NOMO-1 treated with dmso at 0.1 percent for 144 hours (cell line): ENCODE results near the gene KIF16B.
"Not testable (repeated sequence)": the region's sequence is repeated elsewhere in the genome, so short reads cannot be mapped to it uniquely, and the experiment has no call there.

Experiments
- DNase-seq: peaks from one replicate; lab custom pipeline; 2025; ENCODE audit not compliant: unreplicated experiment; lab: John Stamatoyannopoulos, UW

Gene KIF16B

DNA sequence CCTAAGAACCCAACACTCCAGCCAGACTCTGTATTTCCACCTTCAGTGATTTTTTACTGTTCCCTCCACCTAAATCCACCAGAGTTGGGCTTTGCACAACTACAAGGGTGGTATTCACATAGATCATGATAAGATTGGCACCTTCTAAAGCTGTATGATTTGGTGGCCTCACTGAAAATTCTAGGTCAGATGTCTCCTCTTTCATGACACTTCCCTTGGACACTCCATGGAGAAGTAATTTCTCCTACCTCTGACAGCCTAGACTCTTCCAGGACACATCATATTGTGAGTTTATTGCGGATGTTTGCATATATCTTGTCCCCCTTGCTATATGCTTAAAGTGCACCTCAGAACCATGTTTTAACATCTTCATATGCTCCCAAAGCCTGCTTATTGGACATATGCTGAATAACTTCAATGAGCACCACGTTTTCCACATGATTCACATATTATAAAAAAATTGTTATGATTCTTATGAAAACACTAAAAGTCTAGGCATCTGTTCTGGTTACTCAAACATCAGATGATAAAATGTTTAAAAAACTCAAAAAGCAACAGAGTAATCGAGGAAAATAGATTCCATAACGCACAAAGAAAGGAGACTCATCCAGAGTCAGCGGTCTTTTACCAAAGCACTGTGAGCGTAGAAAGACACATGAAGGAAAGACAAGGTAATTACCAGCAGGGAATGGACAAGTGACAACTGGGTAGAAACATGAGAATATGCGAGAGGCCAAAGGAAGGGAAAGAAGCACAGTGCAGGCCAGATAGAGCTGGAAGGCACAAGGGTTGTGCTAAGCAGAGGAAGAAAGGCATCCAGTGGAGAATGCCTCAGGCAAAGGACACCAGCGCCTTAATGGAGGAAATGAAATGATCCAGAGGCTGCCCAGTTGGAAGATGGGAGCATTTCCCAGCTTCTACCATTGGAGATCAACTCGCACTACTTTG lies 46.5 kb downstream of the KIF16B start:
- no peak for DNase-seq

DNA sequence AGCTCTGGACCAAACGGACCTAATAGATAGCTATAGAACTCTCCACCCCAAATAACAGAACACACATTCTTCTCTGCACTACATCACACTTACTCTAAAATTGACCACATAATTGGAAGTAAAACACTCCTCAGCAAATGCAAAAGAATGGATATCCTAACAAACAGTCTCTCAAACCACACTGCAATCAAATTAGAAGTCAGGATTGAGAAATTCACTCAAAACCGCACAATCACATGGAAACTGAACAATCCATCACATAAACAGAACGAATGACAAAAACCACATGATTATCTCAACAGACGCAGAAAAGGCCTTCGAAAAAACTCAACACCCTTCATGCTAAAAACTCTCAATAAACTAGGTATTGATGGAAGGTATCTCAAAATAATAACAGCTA lies 50.6 kb downstream of the KIF16B start:
- DNase-seq = peak; percentile 67

DNA sequence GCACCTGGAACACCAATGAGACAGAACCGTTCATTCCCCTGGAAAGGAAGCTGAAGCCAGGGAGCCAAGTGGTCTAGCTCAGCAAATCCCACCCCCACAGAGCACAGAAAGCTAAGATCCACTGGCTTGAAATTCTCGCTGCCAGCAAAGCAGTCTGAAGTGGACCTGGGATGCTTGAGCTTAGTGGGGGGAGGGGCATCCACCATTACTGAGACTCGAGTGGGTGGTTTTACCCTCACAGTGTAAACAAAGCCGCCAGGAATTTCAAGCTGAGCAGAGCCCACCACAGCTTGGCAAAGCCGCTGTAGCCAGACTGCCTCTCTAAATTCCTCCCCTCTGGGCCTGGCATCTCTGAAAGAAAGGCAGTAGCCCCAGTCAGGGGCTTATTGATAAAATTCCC lies 53.1 kb downstream of the KIF16B start:
- no peak for DNase-seq

DNA sequence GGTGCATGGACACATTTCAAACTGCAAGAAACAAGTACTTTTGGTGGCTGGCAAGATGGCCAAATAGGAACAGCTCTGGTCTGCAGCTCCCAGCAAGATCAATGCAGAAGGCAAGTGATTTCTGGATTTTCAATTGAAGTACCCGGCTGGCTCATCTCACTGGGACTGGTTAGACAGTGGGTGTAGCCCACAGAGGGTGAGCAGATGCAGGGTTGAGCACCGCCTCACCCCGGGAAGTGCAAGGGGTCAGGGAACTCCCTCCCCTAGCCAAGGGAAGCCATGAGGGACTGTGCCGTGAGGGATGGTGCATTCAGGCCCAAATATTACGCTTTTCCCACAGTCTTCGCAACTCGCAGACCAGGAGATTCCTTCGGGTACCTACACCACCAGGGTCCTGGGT lies 53.6 kb downstream of the KIF16B start:
- DNase-seq = not testable (repeated sequence)

DNA sequence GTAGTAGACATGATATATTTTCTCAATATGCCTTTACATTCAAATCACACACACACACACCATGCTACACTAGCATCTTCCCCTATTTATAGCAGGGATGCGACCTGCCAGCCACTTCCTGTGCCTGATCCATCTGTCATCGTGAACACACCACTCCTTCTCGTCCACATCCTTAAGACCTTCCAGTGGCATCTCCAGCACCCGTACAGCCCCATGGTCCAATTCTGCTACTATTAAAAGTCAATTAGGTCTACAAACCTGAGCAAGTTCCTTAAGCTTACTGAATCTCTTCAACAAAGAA lies 54.5 kb downstream of the KIF16B start:
- DNase-seq = no peak

DNA sequence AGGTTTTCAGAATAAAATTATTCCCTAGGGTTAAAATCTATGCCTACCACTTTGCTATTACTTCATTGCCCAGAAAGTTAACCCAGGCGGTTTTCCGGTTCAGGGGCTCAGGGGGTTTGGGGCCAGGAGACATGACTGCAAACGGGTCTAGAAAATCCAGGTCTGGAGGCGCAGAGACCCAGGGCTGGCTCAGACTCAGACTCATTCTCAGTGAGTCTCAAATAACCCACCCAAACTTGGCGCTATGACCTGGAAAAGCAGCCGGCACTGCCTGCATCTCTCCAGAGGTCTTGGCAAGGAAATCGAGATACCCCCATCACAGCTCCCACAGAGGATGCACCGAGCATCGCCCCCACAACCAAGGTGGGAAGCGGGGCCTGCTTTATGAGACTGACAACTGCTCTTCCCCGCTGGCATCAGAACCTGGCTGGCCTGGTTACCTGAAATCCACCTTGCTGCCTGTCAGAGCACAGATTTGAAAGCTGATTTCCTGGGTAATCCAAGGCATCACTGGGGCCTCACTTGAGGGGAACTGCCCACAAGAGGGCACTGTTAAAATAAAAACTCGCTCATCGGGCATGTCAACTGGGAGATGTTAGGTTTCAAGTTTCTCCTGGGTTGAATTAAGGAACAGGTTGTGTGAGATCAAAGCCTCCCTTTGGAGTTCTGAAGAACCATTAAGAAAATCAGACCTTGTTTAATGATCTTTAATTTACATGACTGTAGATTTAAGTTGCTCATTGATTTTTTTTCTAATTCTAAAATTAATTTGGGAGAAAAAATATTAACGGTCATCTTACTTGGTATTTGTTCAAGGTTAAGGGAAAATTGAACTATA lies 55.1 kb downstream of the KIF16B start:
- peak; percentile 23 for DNase-seq

DNA sequence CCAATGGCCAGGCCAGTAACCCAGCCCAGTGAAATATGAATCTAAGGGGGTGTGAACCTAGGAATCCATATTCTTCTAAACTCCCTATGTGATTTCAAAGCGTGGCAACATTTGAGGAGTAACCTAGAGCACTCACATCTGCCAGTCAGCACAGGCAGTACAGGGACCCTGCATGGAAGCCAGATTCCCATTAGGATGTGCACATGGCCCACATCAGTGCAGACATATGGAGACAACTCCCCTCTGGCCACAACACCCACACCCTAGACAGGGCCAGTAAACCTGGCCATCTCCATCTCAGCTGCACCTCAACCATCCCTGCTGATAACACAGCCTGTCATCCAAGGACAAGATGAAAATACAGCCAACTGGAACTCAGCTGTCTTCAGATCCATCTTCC lies 56.5 kb downstream of the KIF16B start:
- DNase-seq = no peak

DNA sequence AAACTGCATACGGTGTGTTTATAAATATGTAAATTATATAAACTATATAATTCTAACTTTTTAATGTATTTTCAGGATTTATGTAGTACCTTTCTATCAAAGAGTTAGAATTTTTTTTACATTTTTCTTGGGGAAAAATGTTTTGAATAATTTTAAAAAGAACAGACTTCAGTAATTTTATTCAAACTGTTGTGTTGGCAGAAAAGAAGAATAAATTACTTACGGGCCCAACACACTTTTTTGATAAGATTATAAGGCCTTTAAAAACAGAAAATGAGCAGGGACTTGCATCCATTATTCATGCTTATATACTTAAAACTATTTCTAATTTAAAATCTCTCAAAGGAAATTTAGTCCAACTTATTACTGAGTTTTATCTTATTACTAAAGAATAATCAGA lies 58.2 kb downstream of the KIF16B start:
- DNase-seq = no peak

DNA sequence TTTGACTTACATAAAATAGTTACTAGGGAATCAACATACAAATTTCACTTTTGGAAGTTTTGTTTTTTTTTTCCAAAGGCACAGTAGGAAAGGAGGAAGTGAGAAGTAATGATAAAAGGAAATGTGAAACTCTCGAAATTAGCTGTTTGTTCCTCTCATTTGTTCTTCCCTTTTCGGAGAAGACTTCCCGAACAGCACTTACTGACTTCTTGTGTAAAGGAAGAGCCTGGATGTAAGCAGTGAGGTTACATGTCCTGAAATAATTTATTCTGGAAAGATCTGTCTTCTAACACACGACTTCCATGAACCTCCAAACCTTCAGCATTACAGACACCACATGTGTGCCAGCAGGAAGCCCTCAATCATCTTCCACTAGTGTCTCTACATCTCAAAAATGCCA lies 59.1 kb downstream of the KIF16B start:
- no peak for DNase-seq

DNA sequence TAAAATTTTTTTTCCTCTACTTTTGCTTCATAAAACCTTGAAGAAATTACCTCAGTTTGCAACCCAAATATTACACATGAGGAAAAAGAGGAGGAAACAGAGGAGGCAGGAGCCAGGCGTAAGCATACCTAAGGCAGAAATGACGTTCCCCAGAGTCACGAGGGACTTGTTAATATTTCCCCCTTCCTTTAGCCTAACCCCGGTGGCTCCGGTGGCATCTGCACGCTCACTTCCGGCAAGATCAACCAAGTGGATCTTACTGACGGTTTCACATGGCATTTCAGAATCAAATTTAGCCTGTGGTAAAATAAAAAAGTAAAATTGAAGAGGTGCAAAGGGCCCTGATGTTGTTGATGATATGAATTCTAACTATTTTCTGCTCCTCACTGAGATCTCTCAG lies 67.4 kb downstream of the KIF16B start:
- no peak for DNase-seq

DNA sequence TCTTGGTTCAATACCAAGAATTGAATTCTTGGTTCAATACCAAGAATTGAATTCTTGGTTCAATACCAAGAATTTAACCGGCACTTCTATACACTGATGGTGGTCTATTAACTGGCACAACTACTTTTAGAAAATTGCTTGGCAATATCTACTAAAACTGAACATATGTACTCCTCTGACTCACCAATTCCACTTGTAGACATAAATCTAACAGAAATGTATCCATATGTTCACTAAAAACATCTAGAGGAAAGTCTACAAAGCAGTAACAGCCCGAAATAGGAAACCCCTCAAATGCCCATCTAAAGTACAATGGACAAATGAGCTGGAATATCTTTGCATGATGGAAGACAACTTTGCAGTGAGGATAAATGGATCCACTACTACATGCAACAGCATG lies 71.9 kb downstream of the KIF16B start:
- no peak for DNase-seq

DNA sequence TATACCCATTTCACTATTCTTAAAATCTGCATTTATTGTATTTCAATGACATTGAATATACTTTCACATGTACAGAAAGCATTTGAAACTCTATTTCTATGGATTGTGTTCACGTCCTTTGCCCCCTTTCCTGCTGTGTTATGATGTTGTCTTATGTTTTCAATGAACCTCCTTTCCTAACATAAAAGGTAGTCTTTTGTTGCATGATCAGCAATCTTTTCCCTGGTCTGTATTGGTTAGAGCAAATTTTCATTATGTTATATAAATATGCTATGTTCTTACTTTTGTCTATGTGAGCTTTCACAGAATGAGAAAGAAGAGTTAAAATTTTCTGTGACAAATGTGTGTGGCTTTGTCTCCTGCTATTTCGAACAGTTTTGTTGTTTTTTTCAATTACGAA lies 73.1 kb downstream of the KIF16B start:
- DNase-seq = no peak

DNA sequence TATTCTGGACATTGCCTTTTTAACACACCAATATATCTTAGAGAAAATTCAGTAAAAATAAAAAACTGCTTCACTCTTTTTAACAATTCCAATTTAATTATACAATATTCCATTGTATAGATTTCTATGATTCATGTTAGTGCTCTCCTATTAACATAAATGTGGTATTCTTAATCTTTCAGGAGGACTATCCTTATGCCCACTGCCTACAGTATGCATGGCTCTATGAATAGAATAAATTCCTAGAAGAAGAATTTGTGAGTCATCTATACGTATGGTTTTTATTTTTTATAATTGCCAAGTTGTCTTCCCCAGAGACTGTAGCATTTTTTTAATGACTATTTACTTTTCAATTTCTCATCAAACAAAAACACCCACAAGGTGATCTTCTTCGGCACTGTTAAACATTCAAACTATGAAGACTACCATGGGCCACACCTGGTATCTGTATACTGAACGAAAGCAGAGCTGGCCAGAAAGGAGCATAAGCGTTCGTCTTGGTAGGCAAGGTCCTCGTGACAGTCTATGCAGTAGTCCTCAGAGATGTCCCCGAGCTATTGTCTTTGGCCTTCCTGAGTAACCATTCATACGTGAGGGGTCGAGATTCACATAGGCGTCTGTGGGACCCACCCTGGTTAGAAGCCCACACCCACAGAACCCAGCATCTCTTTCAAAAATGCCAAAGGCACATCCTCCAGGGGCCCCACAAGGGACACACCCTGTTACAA lies 74.6 kb downstream of the KIF16B start:
- no peak for DNase-seq

DNA sequence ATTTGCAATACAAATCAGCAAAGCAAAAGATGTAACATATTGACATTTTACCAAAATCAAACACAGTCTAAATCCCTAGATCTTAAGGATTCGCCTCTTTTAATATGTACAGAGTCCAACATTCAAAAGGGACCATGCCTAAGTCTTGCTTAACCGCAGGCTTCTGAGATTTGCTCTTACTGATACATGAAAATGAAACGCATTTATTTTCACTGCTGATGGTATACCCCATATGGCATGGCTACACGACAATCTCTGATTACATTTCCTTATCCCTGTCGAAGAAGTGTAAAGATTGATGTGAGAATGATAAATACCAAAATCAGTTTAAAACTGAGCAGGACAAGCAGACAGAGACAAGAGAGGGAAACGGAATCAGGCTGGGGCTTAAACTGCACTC lies 75.4 kb downstream of the KIF16B start:
- DNase-seq = no peak

DNA sequence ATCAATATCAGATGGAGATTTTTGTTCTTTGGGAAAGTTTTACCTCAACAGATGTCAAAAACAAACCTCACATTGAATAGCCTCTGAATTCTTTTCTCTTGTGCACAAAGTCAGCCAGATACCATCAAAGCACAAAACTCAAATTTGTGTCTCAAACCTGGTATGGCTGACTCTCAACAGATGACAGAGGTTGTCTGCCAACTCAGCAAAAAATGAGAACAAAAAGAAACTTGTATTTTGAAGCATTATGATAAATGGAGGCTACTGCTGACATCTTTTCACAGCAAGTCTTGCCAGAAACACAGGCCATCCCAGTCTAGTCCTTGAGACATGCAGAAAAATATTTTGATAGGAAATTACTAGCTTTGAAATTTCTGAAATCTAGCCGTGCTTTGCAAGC lies 79.8 kb downstream of the KIF16B start:
- no peak for DNase-seq

DNA sequence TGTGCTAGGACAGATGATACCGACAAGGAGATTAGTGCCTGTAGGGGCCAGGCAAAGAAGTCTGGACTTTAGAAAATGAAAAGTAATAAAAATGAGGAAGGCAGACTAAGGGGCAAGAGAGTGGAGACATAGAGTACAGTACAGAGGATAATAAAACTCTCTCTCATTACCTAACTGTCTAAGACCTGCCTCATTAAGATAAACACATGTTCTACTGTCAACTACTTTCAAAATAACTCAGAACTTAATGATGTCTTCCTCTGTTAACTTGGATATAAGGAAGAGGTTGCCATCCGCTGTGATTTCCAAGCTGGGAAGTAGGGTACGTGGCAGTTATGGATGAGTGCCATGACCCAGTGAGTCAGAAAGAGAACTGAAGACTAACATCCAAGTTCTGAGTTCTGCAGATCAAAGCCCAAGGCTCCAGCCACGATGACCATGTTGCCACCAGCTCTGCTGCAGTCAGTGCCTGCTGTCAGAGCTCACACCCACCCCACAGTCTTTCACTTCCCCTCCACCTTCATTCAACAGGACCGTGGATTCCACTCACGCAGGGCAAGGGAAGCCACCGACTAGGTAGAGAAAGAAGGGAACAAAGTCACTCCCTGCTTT lies 81.8 kb downstream of the KIF16B start:
- peak; percentile 18 for DNase-seq

DNA sequence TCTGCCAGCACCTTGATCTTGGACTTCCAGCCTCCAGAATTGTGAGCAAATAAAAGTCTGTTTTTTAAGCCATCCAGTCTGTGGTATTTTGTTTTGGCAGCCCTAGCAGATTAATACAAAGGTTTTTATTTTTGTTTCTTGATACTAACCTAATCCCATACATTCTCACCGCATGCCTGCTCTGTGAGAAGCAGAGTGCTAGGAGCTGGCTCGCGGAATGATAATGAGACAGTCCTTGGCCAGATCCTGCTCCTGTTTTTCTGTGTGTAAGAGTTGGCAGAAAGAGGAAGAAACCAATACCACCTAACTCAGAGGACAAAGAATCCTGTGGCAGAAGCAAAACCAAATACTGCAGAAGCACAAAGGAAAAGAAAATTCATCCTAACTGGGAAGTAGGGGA lies 82.6 kb downstream of the KIF16B start:
- DNase-seq = no peak

DNA sequence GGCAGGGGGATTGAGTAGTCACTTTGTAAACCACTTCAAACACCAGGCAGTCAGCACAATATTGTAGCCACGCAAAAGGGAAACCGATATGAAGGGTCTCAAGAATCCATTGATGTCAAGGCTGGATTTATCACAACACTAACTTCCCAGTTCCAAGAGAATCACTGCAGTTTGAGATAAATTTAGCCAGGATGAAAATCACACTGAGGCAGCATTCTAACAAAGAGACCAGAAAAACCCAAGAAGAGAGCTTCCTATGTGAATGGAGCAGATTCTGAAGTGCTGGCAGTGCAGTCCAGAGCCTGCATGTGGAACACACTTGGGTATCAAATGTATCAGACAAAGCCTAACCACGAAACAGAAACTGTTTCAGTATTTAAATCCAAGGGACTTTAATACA lies 84.6 kb downstream of the KIF16B start:
- no peak for DNase-seq

DNA sequence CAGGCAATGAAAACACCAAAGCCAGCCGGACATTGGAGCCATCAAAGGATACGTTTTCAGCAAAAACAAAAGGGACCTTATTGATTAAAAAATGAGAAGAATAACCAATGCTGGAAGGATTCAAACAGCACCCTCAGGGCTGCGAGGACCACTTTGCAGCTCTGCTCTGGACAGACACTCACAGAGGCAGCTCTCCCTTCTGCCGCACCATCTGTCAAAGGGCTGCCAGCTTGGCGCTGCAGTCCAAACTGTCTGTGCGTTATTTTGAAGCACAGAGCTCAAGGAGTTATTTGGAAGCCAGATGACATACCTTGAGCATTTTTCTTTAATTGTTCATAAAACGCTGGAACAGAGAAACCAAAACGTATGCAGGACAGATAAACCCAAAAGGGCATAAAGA lies 85.2 kb downstream of the KIF16B start:
- DNase-seq = no peak

DNA sequence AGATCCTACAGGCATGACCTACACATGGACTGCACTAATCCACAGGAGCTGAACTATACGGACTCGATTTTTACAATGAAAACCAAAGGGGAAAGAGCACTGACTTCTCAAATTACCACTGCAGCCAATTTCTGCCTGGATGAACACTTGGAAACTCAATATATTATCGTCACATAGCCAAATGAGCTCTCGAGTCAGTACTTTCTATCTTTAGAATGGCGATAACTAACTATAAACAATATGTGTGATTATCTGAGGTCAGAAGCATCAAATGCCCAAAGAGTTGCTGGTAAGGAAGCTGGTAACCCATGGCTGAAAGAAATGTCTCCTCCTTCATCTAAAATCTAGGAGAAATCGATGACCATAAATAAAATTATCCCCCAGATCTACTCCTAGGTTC lies 86.7 kb downstream of the KIF16B start:
- no peak for DNase-seq

DNA sequence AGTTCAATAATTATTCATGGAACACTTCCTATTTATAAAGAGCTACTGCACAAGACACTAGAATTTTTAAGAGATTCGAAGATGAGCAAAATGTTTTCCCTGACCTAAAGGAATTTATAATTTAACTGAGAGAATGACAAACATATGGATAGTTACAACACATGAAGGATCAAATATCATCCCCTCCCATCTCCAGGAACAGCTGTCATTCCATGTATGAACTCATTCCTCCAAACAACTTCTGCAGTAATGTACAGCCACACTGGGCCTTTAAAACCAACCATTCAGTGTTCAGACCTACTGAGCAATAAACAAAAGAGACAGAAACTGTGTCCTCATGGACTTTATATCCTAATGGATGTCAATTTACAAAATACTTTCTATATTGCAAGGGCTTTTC lies 87.8 kb downstream of the KIF16B start:
- no peak for DNase-seq
